Left lobe of liver (tissue), 2 donors: ENCODE results near the gene IMMT. TPM values are rescaled to one million over a fixed set of nuclear protein-coding genes. Genes with fewer than 3 reads are reported as not detected.

Experiments
- ATAC-seq: fragments of 200-7000 bp; cut with Tn5 transposase; one replicate; pipeline ENCODE4 v1.9.1; 2020; ENCODE audit warnings: mild to moderate bottlenecking, moderate library complexity
- DNase-seq: peaks from one replicate; pipeline ENCODE4 v3.0.0-alpha.2; 2020; ENCODE audit warnings: low spot score
- total RNA-seq: library from RNA; stranded (reverse); gene quantifications from one replicate; pipeline ENCODE4 v1.2.1, GENCODE V29; 2021
- donor health status: DM: no; HTN: no; CAD: no; lungs with moderate emphysema.
- donor health status: DM: no; HTN: yes; CAD: no.

The IMMT gene
- total RNA-seq, 1 donor from 2014 or later = 50.1 TPM

DNA sequence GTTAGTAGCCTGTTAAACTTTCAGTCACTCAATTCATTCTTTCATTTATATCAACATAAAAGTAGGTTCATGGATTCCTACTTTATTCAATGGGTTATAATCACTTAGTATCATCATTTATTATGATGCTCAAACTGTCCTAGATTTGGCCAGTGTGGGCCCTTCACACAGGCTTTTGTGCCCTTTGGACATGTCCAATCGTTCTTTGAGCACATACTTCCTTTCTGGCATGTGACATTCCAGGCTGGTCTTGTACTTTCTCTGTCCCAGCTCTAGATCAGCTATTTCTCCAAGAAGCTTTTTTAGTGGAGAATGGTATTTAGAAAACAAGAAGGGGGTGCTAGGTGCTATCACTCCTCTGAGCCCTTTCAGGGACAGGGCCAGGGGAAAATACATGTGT is 101.0 kb downstream of the IMMT start:
- DNase-seq = no peak
- no peak for ATAC-seq

Other genes with a start within 250 kb of the IMMT start
- gene POLR1A, start 89.6 kb downstream of the IMMT start, total RNA-seq = 12.1 TPM
- gene PTCD3, start 89.2 kb downstream of the IMMT start, total RNA-seq = 44.9 TPM
- gene MRPL35, start 4.0 kb upstream of the IMMT start, total RNA-seq = 23.1 TPM
- 0.50 TPM for gene REEP1, start 142.2 kb upstream of the IMMT start, total RNA-seq
- 12.9 TPM for gene KDM3A, start 245.9 kb upstream of the IMMT start, total RNA-seq